ENCODE measurements around the gene CILP2. TPM values are rescaled to one million over a fixed set of nuclear protein-coding genes. Genes with fewer than 3 reads are reported as not detected.

CILP2 gene
- total and polyA plus RNA-seq, 2 of the 8 experiments (the other 6 are each of a cell fraction or from before 2014, with no cell fraction given), result 4.4 to 5.8 TPM

DNA sequence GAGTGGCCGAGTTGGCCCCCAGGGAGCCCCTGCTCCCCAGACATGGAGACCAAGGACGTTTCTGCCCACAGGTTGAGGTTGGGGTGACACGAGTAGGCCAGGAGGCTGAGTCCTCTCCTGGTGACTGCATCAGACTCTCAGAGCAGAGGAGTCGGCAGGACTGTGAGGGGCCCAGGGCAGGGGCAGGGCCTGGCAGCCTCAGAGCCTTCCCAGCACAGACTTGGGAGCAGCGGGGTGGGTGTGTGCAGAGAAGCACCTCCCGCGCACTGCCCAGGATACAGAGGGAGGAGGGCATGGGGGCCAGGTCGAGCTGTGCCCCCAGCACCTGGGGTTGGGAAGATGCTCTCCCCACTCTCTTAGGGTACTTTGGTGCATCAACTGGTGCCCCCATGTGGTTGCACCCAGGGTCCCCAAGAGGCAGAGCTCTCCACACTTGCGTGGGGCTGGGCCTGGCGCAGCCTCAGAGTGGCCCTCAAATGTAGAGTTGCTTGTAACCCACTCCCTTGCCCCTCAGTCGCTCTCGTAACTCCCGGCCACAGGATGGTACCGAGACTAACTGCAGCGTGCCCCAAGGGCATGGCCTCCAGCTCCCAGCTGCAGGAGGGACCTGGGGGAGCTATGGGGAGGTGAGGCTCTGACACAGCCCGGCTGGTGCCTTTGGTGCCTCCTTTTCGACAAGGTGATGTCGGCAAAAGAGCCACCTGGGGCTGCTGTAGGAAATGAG, 38.6 kb upstream of the CILP2 start:
- no peaks in the 10 kb centered on the region for H3K4me1 ChIP-seq (replicated peaks in 1 of 4; ENCODE audit: control insufficient read depth in 3 of 4, insufficient read depth in 4 of 4, low read length in 3 of 4)
- H3K4ac ChIP-seq (replicated peaks; ENCODE audit: insufficient read length, low read depth, low read length), result no peak overlapping the region
- H2BK20ac ChIP-seq (ENCODE audit: low read length), result no peak overlapping the region
- no peaks in the 10 kb centered on the region for H3K9me3 ChIP-seq (ENCODE audit: insufficient read depth in 2 of 2, low read depth in 1 of 2, low read length in 1 of 2)
- no peak overlapping the region for H2BK5ac ChIP-seq (ENCODE audit: low read depth, low read length)
- peaks cover 5 to 22% of the 10 kb centered on the region in 2 experiments for H4K20me1 ChIP-seq (replicated peaks in 1 of 2; ENCODE audit: control insufficient read depth in 1 of 2, insufficient read depth in 2 of 2, low read length in 2 of 2)
- no peaks in the 10 kb centered on the region for H3K27me3 ChIP-seq (replicated peaks in 1 of 4; ENCODE audit: control insufficient read depth in 3 of 4, extremely low read depth in 1 of 4, insufficient read depth in 3 of 4, low read length in 3 of 4)
- FAIRE-seq (no peak), DNase-seq (ENCODE audit: low read depth in 1 of 2, low spot score in 2 of 2) (no peak)
- POLR2A ChIA-PET (ENCODE audit: partially characterized antibody), result interaction anchor here (1.0 to 1.3 kb wide), 2 partner anchors 11 to 15 kb away, joined by 3 to 5 read pairs; no protein-coding TSS in a partner anchor
- CTCF ChIA-PET (ENCODE audit: partially characterized antibody), result interaction anchor here (1.0 kb wide), 2 partner anchors 9 to 132 kb away, joined by 3 to 4 read pairs; no protein-coding TSS in a partner anchor
- no peak overlapping the region for H2BK120ac ChIP-seq (replicated peaks; ENCODE audit: low read depth, low read length)
- H3K4me2 ChIP-seq (ENCODE audit: insufficient read depth in 1 of 2, low read depth in 2 of 2, low read length in 2 of 2), result no peak overlapping the region
- peaks cover 4% of the 10 kb centered on the region for H3K79me1 ChIP-seq (ENCODE audit: low read depth, low read length)
- H3K18ac ChIP-seq (ENCODE audit: extremely low read depth, low read length), result no peak overlapping the region
- no peak overlapping the region for H3K9ac ChIP-seq (replicated peaks in 1 of 4; ENCODE audit: extremely low read depth in 1 of 4, low read depth in 3 of 4, low read length in 3 of 4)
- H4K8ac ChIP-seq (ENCODE audit: extremely low read depth, insufficient read depth, low read length), result no peak overlapping the region
- H3K36me3 ChIP-seq (ENCODE audit: control insufficient read depth in 2 of 4, insufficient read depth in 4 of 4, low read length in 3 of 4), result peaks cover 29 to 65% (median 55%) of the 10 kb centered on the region in 4 experiments
- no peak overlapping the region for H3K27ac ChIP-seq (ENCODE audit: low read depth, low read length)
- no peak overlapping the region for H3K14ac ChIP-seq (ENCODE audit: insufficient read length)
- no peak overlapping the region for H2AFZ ChIP-seq (ENCODE audit: low read length)
- H2BK12ac ChIP-seq (ENCODE audit: low read depth, low read length), result no peak overlapping the region
- TF ChIP-seq NANOG (IDR thresholded peaks at IDR 0.05; ENCODE audit: insufficient read depth, low read depth, low read length, poor library complexity, severe bottlenecking), result no peak
- TF ChIP-seq RXRA (IDR thresholded peaks at IDR 0.05; ENCODE audit: insufficient read depth, low read depth, low read length), result no peak
- no peak for TF ChIP-seq CEBPB (IDR thresholded peaks at IDR 0.05; ENCODE audit: low read depth, low read length)
- no peak for TF ChIP-seq SIN3A (conservative IDR thresholded peaks at IDR 0.05 in 1 of 2, IDR thresholded peaks at IDR 0.05 in 1 of 2; ENCODE audit: low read depth in 1 of 2, low read length in 2 of 2)
- H4K5ac ChIP-seq (ENCODE audit: insufficient read length, low read depth, low read length), result no peak overlapping the region
- no peak overlapping the region for H2BK15ac ChIP-seq (ENCODE audit: low read length)
- no peak overlapping the region for H2AK5ac ChIP-seq (ENCODE audit: low read depth, low read length)
- no peak overlapping the region for H3K23ac ChIP-seq (ENCODE audit: insufficient read length)
- H3K4me3 ChIP-seq (ENCODE audit: extremely low read depth in 1 of 4, insufficient read depth in 2 of 4, low read depth in 3 of 4, low read length in 4 of 4), result no peak overlapping the region
- WGBS, 2 experiments (ENCODE audit: extremely low coverage in 1 of 2, insufficient coverage in 1 of 2, insufficient read length in 1 of 2, insufficient replicate concordance in 2 of 2, low coverage in 1 of 2, low lambda C conversion rate in 2 of 2, missing lambda C conversion rate in 1 of 2), result 92% methylated on average over 18 of the region's 18 CpGs; no CpG with 5 or more reads in 1 of the 2 experiments
- H3K79me2 ChIP-seq (ENCODE audit: control insufficient read depth in 1 of 2, insufficient read depth in 2 of 2, low read length in 2 of 2), result peaks cover 0 to 7% of the 10 kb centered on the region in 2 experiments; a peak in 1 of 4 replicates
- peaks cover 2% of the 10 kb centered on the region; the same call in 1 of the 2 replicates for H3K23me2 ChIP-seq (ENCODE audit: low read depth, low read length)
- H3K56ac ChIP-seq (replicated peaks; ENCODE audit: insufficient read length, low read depth, low read length), result no peak overlapping the region
- H4K91ac ChIP-seq (replicated peaks; ENCODE audit: insufficient read length, low read length), result no peak overlapping the region

Data from H1 (cell line).